GM18909 (cell line): ENCODE results near the gene NAALADL2.

Experiments
- ATAC-seq: cut with Tn5 transposase; IDR thresholded peaks from one replicate; pipeline ENCODE4 v1.9.1; 2021; ENCODE audit warnings: mild to moderate bottlenecking; ENCODE audit not compliant: unreplicated experiment, poor library complexity

The NAALADL2 gene

DNA sequence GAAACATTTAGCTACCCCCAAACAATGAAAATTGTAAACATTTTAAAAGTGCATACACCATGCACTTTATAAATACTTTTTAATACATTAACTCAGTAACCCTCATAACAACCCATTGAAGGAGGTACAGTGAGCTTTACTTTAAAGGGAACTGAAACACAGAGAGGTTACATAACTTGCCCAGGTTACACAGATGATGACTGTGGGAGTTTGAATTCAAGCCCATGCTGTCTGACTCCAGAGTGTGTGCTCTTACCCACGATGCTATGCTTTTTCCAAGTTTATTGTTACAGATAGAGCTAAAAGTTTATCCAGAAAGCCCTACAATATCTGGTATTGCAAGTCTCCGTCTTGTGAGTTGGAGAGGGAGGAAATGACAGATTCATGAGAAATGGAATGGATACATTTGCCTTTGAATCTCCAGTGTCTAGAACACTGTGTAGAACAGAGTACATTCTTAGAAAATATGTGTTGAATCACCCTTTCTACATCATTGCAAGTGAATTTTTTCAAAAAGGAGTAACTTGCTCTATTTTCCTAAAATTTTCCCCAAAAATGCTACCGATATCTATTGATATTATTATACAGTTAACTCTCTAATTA is 428.3 kb downstream of the NAALADL2 start:
- peak; percentile 97 for ATAC-seq

DNA sequence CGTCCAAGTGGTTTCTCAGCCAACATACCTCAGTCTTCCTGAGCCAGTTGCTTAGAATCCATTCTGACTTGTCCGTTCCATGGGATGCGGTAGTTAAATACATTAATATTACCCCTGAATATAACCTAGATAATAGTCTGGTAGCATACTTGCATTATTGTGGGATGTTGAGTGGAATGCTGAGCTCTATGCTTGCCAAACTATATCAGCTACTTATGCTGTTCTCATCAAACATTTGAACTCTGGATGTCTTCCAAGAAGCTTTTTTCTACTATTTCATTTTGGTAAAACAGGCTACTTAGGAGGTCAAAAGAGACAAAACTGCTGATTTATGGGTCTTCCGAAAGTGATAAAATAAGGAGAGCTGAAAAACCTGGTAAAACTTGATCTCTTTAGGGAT is 429.5 kb downstream of the NAALADL2 start:
- ATAC-seq, result no peak

DNA sequence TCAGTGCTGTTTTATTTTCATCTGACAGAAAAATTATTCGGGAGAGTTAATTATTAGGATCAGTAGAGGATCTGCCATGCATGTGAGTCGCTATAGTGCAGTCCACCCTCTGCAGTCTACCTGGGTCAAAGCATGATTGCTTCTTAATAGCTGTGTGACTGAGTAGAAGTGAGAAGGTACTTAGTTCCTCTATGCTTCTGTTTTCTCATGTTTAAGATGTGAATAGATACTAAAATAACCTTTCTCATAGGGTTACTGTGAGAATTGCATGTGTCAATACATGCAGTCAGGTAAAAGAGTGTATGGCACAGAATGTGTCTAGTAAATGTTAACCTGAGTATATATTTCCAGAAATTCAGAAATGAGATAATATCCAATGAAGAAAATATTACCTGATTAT is 435.7 kb downstream of the NAALADL2 start:
- ATAC-seq, result no peak

DNA sequence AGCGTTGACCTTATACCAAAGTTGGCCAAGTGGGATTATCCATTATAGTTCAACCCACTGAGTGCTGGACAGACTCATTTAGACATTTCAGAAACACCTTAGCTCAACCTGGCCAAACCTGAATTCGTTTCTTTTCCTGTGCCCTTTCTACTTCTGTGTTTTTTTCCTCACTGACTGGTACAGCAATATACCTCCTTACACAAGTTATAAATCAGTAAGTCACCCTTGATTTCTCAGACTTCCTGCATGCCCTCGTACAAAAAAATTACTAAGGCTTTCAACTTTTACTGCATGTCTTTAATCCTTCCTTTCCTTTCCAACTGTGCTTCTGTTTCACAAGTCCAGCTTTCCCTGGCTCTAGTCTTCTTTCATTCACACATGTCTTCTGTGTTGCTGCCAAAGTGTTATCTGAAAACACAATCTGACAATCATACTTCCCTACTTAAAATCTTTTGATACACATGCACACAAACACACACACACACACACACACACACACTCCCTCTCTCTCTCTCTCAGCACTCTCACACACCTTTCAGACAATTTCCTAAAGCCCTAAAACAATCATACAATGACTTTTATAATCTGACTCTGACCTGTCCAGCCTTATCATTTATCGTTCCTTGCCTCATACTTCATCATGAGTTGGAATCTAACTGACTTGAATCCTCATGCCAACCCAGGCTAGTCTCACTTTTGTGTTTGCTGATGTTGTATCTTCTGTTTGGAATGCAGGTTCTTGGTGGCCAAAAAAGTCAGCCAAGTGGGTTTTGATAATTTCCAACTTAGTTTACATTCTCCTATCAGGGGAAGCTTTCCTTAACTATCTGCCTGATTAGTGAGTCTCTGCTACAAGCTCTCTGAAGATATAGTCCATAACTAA is 436.4 kb downstream of the NAALADL2 start:
- ATAC-seq, result no peak

DNA sequence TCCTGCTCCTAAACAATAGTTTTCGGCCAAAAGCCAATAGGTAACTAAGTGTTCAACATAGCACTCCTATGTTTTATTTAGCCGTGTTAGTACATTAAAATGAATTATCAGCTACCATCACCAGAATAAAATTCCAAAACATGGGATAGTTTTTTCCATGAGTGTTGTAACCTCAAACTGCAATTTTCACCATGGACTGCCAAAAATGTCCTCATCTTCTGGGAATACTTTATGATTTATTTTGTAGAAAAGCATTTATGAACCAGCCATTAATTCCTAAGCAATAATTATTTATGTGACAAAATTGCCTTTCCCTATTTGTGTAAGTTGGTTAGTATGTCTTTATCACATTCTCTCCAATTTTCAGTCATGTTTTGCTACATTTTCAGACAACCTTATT is 438.1 kb downstream of the NAALADL2 start:
- ATAC-seq, result no peak

DNA sequence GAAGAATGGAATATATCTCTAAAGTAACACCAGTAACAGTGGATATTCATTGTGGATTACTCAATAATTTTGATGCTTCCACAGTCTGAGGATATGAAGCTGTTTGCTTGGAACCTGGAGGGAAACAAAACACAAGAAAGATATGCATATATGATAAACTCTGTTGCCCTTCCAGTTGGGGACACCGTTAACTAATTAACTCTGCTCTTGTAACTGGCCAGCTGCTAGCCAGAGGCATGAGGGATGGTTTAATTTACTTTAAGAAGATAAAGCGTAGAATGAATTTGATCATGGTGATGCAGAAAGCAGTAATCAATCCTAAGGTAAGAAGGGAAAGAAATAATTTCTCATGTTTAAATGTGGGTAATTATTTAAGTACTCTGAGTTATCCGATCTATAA is 442.6 kb downstream of the NAALADL2 start:
- no peak for ATAC-seq

DNA sequence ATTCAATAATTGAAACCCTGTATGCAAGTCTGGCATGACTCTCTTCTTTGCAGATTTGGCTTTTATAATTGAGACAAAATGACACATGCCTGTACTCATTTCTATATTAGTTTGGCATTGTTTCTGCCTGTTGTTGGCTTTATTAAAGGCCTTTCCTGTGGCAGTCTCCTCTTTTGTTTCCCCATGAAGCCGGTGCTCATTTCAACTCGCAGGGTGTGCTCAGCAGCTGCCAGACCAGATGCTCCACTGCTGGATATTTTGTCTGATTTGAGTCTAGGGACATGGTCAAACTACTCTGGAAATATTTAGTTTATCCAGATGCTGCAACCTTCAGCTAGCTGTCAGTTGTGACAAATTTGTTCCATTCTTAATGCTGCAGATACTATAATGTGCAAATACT is 445.3 kb downstream of the NAALADL2 start:
- no peak for ATAC-seq

DNA sequence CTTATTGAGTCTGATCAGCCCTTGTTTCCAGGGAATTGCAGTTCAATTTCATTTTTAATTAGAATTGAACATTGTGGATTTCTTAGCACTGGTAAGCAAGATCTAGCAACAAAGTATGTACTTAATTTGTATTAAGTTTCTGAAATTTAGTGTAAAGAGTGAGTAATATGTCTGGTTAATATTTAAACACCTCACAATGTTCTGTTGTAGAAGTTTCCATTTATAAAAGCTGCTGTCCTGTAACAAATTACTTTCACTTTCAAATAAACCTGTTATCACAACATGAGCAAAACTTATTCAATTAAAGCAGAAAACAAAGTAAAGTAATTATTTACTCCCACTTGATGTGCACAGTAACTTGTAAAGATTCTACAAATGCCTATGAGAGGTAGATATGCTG is 448.5 kb downstream of the NAALADL2 start:
- ATAC-seq, result peak; percentile 90

DNA sequence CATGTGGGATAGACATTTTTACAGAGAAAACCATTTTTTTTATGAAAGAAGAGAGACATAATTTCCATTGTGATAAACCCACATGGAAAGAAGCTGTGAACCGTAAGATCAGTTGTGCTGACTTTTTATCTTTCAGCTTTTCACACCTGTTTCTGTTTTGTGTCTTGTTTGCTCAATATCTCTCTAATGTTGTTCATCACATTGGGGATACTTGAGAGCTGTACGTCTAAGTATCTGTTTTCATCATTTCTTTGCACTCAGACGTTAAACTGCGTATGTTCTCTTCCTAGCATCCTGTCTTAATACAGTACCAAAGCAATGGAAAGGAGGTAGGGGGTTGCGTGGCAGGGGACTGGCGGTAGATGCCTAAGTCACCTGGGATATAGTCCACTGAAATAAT is 449.0 kb downstream of the NAALADL2 start:
- peak; percentile 16 for ATAC-seq

DNA sequence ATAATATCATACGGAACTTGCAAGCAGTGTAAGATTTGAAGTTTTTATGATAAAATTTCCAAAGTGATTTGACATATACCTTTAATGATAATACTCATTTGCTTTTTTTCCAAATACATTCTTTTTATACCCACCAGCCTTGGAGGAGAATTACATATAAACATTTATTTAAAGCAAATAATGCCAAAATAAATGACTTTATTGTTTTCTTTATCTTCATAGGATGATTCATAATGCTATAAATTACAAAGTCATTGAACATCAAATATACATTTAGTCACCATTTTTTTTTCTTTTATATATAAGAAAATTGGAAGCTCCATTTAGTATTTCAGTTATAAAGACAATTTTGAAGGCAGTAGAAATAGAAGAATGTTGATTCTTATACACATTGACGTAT is 450.9 kb downstream of the NAALADL2 start:
- no peak for ATAC-seq

DNA sequence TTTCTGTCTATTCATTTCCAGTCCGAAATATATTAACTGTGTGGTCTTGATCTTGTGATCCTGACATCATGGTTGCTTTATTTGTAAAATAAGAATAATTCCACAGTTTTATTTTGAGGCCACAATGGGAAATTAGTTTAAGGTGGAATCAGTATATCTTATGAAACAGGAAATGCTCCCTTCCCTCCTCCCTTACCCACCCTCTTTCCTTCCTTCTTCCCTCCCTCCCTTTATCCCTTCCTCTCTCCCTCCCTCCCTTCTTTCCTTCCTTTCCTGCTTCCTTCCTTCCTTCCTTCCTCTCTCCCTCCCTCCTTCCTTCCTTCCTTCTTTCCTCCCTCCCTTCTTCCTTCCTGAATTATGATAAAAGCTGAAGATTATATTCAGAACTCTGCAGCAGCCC is 452.3 kb downstream of the NAALADL2 start:
- ATAC-seq, result no peak

DNA sequence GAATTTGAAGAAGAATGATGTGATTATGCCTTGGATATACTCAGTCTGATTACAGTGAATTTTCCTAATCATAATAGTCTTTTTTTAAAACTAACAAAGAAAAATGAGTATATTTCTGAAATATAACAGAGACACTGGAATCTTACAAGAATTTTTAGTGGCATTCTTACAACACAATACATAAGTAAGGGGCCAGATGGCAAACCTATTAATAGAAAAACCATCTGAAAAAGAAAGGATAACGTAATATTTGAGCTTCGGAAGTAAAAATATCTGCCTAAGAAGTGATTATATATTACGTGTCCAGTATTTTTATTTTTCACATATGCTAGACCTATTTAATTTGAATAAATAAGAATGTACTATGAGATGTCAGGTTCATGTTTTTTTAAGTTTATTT is 452.8 kb downstream of the NAALADL2 start:
- no peak for ATAC-seq

DNA sequence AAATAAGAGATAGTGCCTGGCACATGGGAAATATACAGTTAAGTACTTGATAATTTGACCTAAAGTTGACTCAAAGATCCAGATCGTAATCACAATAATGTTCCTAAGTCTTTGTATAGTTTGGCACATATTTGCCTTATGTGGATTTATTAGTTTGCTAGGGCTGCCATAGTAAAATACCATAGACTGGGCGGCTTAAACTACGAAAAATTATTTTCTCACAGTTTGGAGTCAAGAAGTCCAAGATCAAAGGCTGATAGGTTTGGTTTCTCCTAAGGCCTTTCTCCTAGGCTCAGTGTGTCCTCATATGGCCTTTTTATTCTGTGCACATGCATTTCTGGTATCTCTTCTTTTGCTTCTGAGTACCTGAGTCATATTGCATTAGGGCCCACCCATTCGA is 453.7 kb downstream of the NAALADL2 start:
- no peak for ATAC-seq

DNA sequence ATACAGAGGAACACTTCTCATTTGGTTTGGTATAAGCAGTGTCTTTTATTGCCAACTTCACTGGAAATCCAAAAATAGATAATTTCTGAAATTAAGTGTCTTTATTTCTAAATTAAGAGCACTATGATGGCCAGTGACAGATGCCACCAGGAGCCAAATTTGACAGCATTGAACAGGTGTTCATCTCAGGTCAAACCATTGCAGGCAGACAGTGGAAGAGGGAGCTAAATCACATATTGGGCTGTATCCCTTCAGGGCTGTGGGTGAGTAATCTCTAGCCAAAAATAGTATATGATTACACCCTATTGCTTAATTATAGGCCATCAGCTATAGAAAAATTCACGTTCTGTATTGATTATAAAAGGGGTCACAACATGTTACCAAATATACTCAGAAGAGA is 457.7 kb downstream of the NAALADL2 start:
- no peak for ATAC-seq

DNA sequence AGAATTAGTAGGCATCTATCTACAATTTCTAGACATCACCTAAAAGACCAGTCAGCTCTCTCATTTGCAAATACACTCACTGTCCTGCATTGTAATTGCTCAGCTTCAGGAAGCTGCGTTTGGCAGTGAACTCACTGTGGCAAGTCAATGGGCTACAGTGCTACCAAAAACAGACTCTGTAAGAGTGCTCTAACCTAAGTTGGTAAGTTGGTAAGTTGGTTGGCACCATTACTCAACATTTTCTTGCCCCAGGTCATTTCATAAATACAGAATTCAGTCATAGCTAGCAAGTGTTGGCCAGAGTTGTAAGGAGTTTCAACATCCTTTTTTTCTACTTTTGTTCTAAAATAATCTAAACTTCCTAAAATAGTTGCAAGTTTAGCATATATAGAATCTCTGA is 466.3 kb downstream of the NAALADL2 start:
- ATAC-seq, result no peak

DNA sequence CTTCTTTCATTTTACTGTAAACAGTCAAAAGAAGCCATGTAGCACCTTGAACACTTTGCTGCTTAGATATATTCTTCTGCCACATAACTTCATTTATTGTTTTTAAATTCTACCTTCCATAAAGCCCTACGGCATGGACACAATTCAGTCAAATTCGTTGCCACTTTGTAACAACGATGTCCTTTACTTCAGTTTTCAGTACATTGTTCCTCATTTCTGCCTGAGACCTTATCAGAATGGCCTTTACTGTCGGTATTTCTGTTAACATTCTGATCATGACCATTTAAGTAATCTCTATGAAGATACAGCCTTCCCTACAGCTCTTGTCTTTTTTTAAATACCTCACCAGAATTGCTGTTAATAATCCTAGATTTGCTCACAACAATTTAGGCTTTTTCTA is 466.9 kb downstream of the NAALADL2 start:
- ATAC-seq, result no peak

DNA sequence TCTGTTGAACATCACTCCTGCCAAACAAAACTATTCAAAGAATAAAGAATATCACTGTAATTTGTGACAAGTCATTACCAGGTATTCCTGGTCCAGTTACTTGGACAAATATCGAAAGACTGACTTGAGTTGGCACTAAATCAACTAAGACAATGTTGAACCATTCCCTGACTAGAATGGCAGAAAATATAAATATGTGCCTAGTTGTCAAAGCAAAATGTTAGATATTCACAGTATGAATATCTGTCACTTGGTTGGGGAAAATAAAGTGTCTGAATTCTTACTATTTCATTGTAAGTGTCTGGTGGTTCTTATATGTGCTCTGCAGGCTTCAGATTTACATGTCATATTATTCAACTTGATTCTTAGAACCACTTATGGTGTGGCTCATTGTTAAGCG is 470.2 kb downstream of the NAALADL2 start:
- no peak for ATAC-seq

DNA sequence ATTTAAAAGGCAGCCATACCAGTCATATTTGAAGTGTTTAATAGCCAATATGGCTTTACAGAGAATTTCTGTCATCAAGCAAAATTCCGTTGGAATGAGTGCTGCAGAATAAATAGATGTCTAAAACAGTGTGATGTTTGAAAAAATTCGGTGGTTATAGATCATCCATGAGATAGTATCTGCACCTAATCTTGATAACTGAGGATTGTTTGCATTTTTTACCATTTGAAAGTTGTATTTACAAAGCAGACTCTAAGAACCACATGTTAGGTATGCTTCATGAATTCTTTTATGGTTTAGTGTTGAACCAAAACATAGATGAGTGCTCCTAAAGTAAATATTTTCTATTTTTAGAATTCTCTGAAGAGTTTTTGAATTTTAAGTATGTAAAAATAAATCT is 476.1 kb downstream of the NAALADL2 start:
- ATAC-seq, result no peak

DNA sequence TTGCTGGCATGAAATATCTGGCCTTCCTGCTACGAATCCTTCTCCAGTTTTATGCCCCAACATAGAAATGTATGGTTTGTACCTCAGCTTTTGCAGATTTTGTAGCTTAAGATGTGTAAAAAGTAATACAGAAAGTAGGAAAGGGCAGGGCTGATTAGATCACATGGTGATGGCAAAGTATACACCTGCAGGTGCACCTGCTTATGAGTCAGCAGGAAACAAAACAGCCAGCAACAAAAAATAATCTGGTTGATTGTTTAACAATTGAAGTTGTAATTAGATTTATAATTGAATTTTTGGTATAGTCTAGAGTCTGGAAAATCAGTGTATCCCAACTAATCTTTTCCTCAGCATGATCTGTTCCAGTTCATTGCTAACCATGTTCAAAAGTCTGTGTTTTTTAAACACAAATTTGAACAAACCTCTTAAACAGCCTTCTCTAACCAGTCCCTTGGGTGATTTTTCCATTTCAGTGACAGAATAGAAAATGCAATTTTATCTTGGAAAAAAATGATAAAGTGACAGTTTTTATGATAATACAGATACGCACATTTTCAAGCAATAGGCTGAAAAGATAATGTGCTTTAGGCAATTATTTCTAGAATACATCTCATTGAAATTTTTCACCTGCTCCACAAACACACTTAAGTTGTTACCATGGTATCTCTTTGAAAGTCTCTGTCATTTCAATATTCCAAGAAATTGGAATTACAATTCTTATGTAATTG is 477.4 kb downstream of the NAALADL2 start:
- no peak for ATAC-seq

DNA sequence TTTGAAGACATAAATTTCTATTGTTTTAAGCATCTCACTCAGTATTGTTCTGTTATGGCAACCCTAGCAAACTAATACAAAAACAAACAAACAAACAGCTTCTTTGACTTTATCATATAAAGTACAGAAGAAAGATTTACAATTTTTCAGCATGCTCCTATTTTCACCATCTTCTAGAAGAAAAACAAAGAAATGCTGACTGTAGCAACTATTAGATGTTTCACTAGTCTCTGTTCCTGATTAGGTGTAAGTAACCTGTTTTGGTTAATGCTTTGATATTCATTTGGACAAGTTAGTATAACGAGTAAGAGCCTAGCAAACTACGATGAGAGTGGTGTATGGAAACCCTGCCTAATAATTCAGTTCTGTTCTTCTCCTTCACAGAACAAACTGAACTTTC is 478.5 kb downstream of the NAALADL2 start:
- ATAC-seq, result no peak

DNA sequence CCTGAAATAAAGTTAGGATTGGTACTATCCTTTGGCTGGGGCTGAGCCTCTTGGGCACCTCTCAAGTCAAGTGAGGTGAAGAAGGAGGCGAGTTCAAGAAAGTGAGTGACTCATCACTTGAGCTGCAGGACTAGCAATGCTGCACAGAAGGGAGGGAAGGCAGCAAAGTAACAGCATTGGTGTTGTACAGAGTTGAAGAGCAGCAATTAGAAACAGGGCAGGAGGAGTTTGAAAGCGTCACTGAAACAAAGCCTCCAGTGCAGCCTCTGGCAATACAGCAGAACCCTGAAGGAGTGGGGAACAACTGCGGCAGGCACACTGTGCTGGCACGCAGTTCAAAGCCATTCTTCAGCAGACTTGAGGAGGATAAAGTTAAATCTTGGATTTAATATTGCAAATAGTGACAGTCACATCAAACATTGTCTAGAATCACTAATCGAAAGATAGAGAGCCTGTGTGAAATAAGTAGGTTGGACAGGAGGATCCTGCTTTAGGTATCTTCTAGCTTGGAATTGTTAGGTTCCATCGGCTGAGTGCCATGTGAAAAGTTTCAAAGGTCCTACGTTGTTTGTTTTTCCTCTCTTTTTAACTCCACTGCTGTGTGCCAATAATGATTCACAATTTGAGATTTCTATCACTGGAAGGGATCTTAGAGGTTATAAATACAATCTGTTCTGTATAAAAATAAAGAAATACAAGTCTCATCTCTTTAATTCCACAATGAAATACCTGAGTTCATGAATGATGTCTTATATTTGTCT is 479.8 kb downstream of the NAALADL2 start:
- ATAC-seq, result no peak
